GM23248 (cell line): Measurements from ENCODE around the gene DOP1B.

Experiments used
- EZH2 ChIP-seq: fragments of 200-600 bp; sonication (generic); IDR thresholded peaks from 2 replicates; pipeline ENCODE4 v1.6.1; 2018; ENCODE audit warnings: antibody characterized with exemption, mild to moderate bottlenecking; ENCODE audit not compliant: insufficient read depth, poor library complexity, severe bottlenecking
- EZH2phosphoT487 ChIP-seq: fragments of 200-600 bp; sonication (generic); IDR thresholded peaks from 2 replicates; pipeline ENCODE4 v1.6.1; 2018; ENCODE audit warnings: antibody characterized with exemption, moderate library complexity, mild to moderate bottlenecking, low read depth; ENCODE audit not compliant: insufficient read depth

DNA sequence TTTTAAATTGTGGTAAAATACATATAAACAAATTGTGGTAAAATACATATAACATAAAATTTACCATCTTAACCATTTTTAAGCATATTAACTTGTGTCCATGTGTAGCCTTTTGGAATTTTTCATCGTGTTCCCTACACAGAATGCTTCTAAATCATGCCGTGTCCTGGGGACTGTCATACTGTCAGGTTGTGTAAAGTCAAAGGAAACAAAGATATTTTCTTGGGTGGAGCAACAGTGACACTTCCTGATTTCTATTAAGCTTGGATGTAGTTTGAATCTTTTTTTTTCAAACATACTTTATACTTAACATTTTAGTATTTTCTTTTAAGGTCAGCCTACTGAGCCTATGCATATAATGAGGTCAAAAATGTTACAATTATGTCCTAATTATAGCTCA is 32.3 kb downstream of the DOP1B start:
- no peak for TF ChIP-seq EZH2phosphoT487
- no peak for TF ChIP-seq EZH2
